SU-DHL-6 (cell line): ENCODE results near the gene FMO5.

Source experiments
- EZH2phosphoT487 ChIP-seq: fragments of 200-600 bp; sonication (generic), shearing (Covaris generic); conservative IDR thresholded peaks from 2 replicates; pipeline ENCODE4 v1.6.1; 2018; ENCODE audit warnings: mild to moderate bottlenecking, antibody characterized with exemption, low read length, moderate library complexity, mixed read lengths
- TF ChIP-seq, protein P1 (sequence below): fragments of 200-600 bp; sonication (generic); IDR thresholded peaks from one replicate; pipeline ENCODE4 v1.5.1; 2017; ENCODE audit warnings: antibody characterized with exemption, mild to moderate bottlenecking, low read length, moderate library complexity; ENCODE audit not compliant: insufficient read depth, poor library complexity, severe bottlenecking

DNA sequence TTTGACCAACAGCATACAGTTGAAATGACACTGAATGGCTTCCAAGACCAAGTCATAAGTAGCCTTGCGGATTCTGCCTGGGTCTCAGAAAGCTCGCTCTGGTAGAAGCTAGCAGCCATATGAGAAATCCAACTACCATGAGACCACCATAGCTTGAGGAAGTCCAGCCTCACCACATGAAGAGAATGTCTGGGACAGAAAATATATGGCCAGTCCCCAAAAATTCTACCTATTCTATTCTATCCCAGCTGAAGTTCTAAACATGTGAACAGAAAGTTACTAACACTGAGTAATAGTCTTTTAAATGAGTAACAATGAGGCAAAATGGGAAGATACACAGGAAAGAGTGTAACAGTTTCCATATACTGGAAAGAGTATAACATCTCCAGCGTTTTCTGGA, 9.0 kb downstream of the FMO5 start:
- TF ChIP-seq, protein P1, sequence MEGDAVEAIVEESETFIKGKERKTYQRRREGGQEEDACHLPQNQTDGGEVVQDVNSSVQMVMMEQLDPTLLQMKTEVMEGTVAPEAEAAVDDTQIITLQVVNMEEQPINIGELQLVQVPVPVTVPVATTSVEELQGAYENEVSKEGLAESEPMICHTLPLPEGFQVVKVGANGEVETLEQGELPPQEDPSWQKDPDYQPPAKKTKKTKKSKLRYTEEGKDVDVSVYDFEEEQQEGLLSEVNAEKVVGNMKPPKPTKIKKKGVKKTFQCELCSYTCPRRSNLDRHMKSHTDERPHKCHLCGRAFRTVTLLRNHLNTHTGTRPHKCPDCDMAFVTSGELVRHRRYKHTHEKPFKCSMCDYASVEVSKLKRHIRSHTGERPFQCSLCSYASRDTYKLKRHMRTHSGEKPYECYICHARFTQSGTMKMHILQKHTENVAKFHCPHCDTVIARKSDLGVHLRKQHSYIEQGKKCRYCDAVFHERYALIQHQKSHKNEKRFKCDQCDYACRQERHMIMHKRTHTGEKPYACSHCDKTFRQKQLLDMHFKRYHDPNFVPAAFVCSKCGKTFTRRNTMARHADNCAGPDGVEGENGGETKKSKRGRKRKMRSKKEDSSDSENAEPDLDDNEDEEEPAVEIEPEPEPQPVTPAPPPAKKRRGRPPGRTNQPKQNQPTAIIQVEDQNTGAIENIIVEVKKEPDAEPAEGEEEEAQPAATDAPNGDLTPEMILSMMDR: no peak
- TF ChIP-seq EZH2phosphoT487: no peak
